SH-SY5Y (cell line): ENCODE results near the gene FANCC.

ENCODE experiments used
- GATA2 ChIP-seq: IDR thresholded peaks from 2 replicates; pipeline ENCODE4 v1.6.1; 2011; ENCODE audit warnings: mild to moderate bottlenecking, low read depth, low read length
- GATA3 ChIP-seq: IDR thresholded peaks from 2 replicates; pipeline ENCODE4 v1.6.1; 2011; ENCODE audit warnings: low read depth, mild to moderate bottlenecking, low read length, moderate library complexity

DNA sequence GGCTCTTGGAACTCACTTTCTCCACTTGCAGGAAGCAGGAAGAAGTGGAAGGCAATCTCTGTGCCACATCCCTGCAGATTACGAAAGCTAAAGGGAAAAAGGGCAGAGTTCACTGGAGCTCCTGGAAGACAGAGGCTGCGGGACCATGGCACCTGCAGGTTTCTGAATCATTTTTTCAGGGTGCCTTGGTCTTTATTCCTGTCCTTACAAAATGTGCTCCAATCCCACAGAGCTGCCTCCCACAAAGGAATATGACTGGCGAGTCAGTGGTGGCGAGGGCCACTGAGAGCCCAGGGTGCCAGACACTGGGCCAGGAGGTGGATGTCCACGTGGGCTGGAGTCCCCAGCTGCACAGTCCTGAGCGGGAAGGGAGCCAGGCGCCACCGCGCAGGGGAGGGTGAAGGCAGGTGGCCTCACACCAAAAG is 183.0 kb downstream of the FANCC start:
- TF ChIP-seq GATA2 (no peak), GATA3 (no peak)
